ENCODE results near the gene VPS4B.
A peak's percentile ranks its signal among the peaks of the same experiment; 100 is the strongest.

The VPS4B gene

GRCh38 chr18:63433334-63433866 lies 11.1 kb upstream of the VPS4B start:
- no peak for DNase-seq (ENCODE audit: low read depth)
- no peak overlapping the region for H3K4me3 ChIP-seq (ENCODE audit: low read depth, low read length)

- DNase-seq (ENCODE audit: low read depth): no peak
- no peak overlapping the region for H3K4me3 ChIP-seq (ENCODE audit: low read depth, low read length)
Observed at GRCh38 chr18:63431180-63431579, 8.9 kb upstream of the VPS4B start.

- H3K4me3 ChIP-seq (ENCODE audit: low read depth, low read length): no peak overlapping the region
- no peak for DNase-seq (ENCODE audit: low read depth)
Observed at GRCh38 chr18:63430526-63430925, 8.2 kb upstream of the VPS4B start.

- DNase-seq (ENCODE audit: low read depth): no peak
Observed at GRCh38 chr18:63427558-63427957, 5.3 kb upstream of the VPS4B start.

GRCh38 chr18:63422864-63423304 lies 608 bp upstream of the VPS4B start:
- H3K4me3 ChIP-seq (ENCODE audit: low read depth, low read length): peak overlapping the region; percentile 98
- no peak for DNase-seq (ENCODE audit: low read depth)

More at GRCh38 chr18:63427558-63427957, 5.3 kb upstream of the VPS4B start:
- H3K4me3 ChIP-seq (ENCODE audit: low read depth, low read length): no peak overlapping the region

GRCh38 chr18:63421514-63421913 lies 762 bp downstream of the VPS4B start:
- peak overlapping the region; percentile 98 for H3K4me3 ChIP-seq (ENCODE audit: low read depth, low read length)
- no peak for DNase-seq (ENCODE audit: low read depth)

GRCh38 chr18:63412953-63413352 lies 9.3 kb downstream of the VPS4B start:
- DNase-seq (ENCODE audit: low read depth): no peak
- no peak overlapping the region for H3K4me3 ChIP-seq (ENCODE audit: low read depth, low read length)

- peak; percentile 48 for DNase-seq (ENCODE audit: low read depth)
- no peak overlapping the region for H3K4me3 ChIP-seq (ENCODE audit: low read depth, low read length)
Observed at GRCh38 chr18:63410792-63411191, 11.5 kb downstream of the VPS4B start.

- peak; percentile 11 for DNase-seq (ENCODE audit: low read depth)
Observed at GRCh38 chr18:63409301-63409700, 13.0 kb downstream of the VPS4B start.

GRCh38 chr18:63407734-63408133 lies 14.5 kb downstream of the VPS4B start:
- no peak for DNase-seq (ENCODE audit: low read depth)
- no peak overlapping the region for H3K4me3 ChIP-seq (ENCODE audit: low read depth, low read length)

More at GRCh38 chr18:63409301-63409700, 13.0 kb downstream of the VPS4B start:
- no peak overlapping the region for H3K4me3 ChIP-seq (ENCODE audit: low read depth, low read length)

GRCh38 chr18:63405986-63406385 lies 16.3 kb downstream of the VPS4B start:
- no peak for DNase-seq (ENCODE audit: low read depth)
- H3K4me3 ChIP-seq (ENCODE audit: low read depth, low read length): no peak overlapping the region

GRCh38 chr18:63402246-63403162 lies 19.8 kb downstream of the VPS4B start:
- H3K4me3 ChIP-seq (ENCODE audit: low read depth, low read length): no peak overlapping the region

GRCh38 chr18:63399300-63399699 lies 23.0 kb downstream of the VPS4B start:
- no peak overlapping the region for H3K4me3 ChIP-seq (ENCODE audit: low read depth, low read length)
- no peak for DNase-seq (ENCODE audit: low read depth)

More at GRCh38 chr18:63402246-63403162, 19.8 kb downstream of the VPS4B start:
- DNase-seq (ENCODE audit: low read depth): no peak

GRCh38 chr18:63397349-63397748 lies 24.9 kb downstream of the VPS4B start:
- DNase-seq (ENCODE audit: low read depth): no peak

GRCh38 chr18:63395503-63395902 lies 26.8 kb downstream of the VPS4B start:
- H3K4me3 ChIP-seq (ENCODE audit: low read depth, low read length): no peak overlapping the region
- no peak for DNase-seq (ENCODE audit: low read depth)

More at GRCh38 chr18:63397349-63397748, 24.9 kb downstream of the VPS4B start:
- no peak overlapping the region for H3K4me3 ChIP-seq (ENCODE audit: low read depth, low read length)

- no peak for DNase-seq (ENCODE audit: low read depth)
Observed at GRCh38 chr18:63394954-63395353, 27.3 kb downstream of the VPS4B start.

GRCh38 chr18:63387861-63388260 lies 34.4 kb downstream of the VPS4B start:
- DNase-seq (ENCODE audit: low read depth): no peak
- H3K4me3 ChIP-seq (ENCODE audit: low read depth, low read length): no peak overlapping the region

More at GRCh38 chr18:63394954-63395353, 27.3 kb downstream of the VPS4B start:
- no peak overlapping the region for H3K4me3 ChIP-seq (ENCODE audit: low read depth, low read length)

- no peak overlapping the region for H3K4me3 ChIP-seq (ENCODE audit: low read depth, low read length)
- no peak for DNase-seq (ENCODE audit: low read depth)
Observed at GRCh38 chr18:63382843-63383242, 39.4 kb downstream of the VPS4B start.

- no peak for DNase-seq (ENCODE audit: low read depth)
- H3K4me3 ChIP-seq (ENCODE audit: low read depth, low read length): no peak overlapping the region
Observed at GRCh38 chr18:63379639-63379962, 42.7 kb downstream of the VPS4B start.

GRCh38 chr18:63378919-63379638 lies 43.2 kb downstream of the VPS4B start:
- DNase-seq (ENCODE audit: low read depth): no peak
- no peak overlapping the region for H3K4me3 ChIP-seq (ENCODE audit: low read depth, low read length)
